Prostate gland (tissue), 2 donors: ENCODE results near the gene CEP95.

Experiments
- CTCF ChIP-seq, 4 experiments: fragments of 200-600 bp in 2 of 4; fragments of 450-650 bp in 2 of 4; sonication (generic) in 2 of 4; IDR thresholded peaks; 1 replicate in 3 of 4; 2 replicates in 1 of 4; pipeline ENCODE4 v1.5.1; 2016 to 2019; ENCODE audit warnings: antibody characterized with exemption in 4 of 4, mild to moderate bottlenecking in 2 of 4, moderate library complexity in 2 of 4
- POLR2A ChIP-seq: fragments of 450-650 bp; IDR thresholded peaks from one replicate; pipeline ENCODE4 v1.6.1; 2016; ENCODE audit warnings: antibody characterized with exemption, mild to moderate bottlenecking
- POLR2AphosphoS5 ChIP-seq: sonication (generic); formaldehyde crosslinking; IDR thresholded peaks from one replicate; pipeline ENCODE4 v1.6.1; 2017; ENCODE audit warnings: antibody characterized with exemption

- TF ChIP-seq CTCF (IDR thresholded peaks at IDR 0.05) (peak in 2 of 4 experiments; percentile 28 to 41), POLR2A (no peak), POLR2AphosphoS5 (no peak)
Observed at GRCh38 chr17:64491034-64491860, 15.5 kb upstream of the CEP95 start.
